B cell (primary cell): ENCODE data around the gene NIPAL3. TPM values are rescaled to one million over a fixed set of nuclear protein-coding genes. Genes with fewer than 3 reads are reported as not detected.

Source experiments
- ATAC-seq: fragments of 200-7000 bp; cut with Tn5 transposase; one replicate; pipeline ENCODE4 v1.10.0; 2021; ENCODE audit warnings: low read depth, mild to moderate bottlenecking, moderate number of reproducible peaks, moderate library complexity
- CTCF ChIA-PET: fragments of 350-600 bp; sonication (Branson Sonifier 250); formaldehyde crosslinking; loops from one replicate; lab custom pipeline; 2021; ENCODE audit warnings: antibody characterized with exemption, inconsistent platforms; lab: Charles Lee
- POLR2A ChIA-PET: fragments of 350-600 bp; sonication (Branson Sonifier 250); formaldehyde crosslinking; loops from one replicate; lab custom pipeline; 2021; ENCODE audit warnings: antibody characterized with exemption; lab: Charles Lee
- DNase-seq: peaks from one replicate; pipeline ENCODE4 v3.0.0; 2013
- H2AFZ ChIP-seq: 2 replicates; pipeline ENCODE4 v1.6.1; 2012; ENCODE audit warnings: mild to moderate bottlenecking, low read depth, low read length; ENCODE audit not compliant: insufficient read depth, poor library complexity, severe bottlenecking
- H3K27ac ChIP-seq, 2 donors: 1 replicate in 1 of 2; 2 replicates in 1 of 2; pipeline ENCODE4 v1.5.1; 2012 to 2013; ENCODE audit warnings: low read length in 2 of 2, mild to moderate bottlenecking in 2 of 2, moderate library complexity in 1 of 2
- H3K27me3 ChIP-seq, 4 experiments: fragments of 200-600 bp in 1 of 4; sonication (generic) in 1 of 4; replicated peaks in 1 of 4; 1 replicate in 2 of 4; 2 replicates in 2 of 4; pipeline versions ENCODE4 v1.6.1 to v1.7.0; 2013 to 2016; ENCODE audit warnings: low read length in 3 of 4, mild to moderate bottlenecking in 2 of 4, mixed read lengths in 1 of 4, moderate library complexity in 1 of 4; ENCODE audit not compliant: insufficient read depth in 4 of 4, control insufficient read depth in 3 of 4; ENCODE audit errors: control extremely low read depth in 1 of 4
- H3K36me3 ChIP-seq, 2 experiments: replicated peaks in 1 of 2; 1 replicate in 1 of 2; 2 replicates in 1 of 2; pipeline versions ENCODE4 v1.6.1 to v1.7.1; 2013; ENCODE audit warnings: low read length in 1 of 2; ENCODE audit not compliant: insufficient read depth in 2 of 2, control insufficient read depth in 1 of 2; ENCODE audit errors: control extremely low read depth in 1 of 2, extremely low read depth in 1 of 2
- H3K4me1 ChIP-seq, 2 donors: fragments of 200-600 bp in 1 of 2; sonication (generic) in 1 of 2; 1 replicate in 1 of 2; 2 replicates in 1 of 2; pipeline versions ENCODE4 v1.5.1 to v1.6.1; 2013 to 2017; ENCODE audit warnings: low read length in 2 of 2; ENCODE audit not compliant: control insufficient read depth in 2 of 2, insufficient read depth in 2 of 2
- H3K4me2 ChIP-seq: replicated peaks from 2 replicates; pipeline ENCODE3; 2012; ENCODE audit warnings: mild to moderate bottlenecking, low read depth, low read length; ENCODE audit not compliant: poor library complexity, severe bottlenecking
- H3K4me3 ChIP-seq, 5 experiments: fragments of 200-600 bp in 1 of 5; sonication (generic) in 1 of 5; 1 replicate in 3 of 5; 2 replicates in 2 of 5; pipeline versions ENCODE4 v1.5.1 to v1.7.0; 2011 to 2016; ENCODE audit warnings: low read length in 4 of 5, mild to moderate bottlenecking in 4 of 5, low read depth in 2 of 5, control low read depth in 1 of 5, moderate library complexity in 1 of 5; ENCODE audit not compliant: insufficient read depth in 1 of 5; ENCODE audit errors: control extremely low read depth in 1 of 5, extremely low read depth in 1 of 5
- H3K79me2 ChIP-seq: fragments of 200-600 bp; sonication (generic); one replicate; pipeline ENCODE4 v1.6.0; 2016; ENCODE audit warnings: low read length; ENCODE audit not compliant: control insufficient read depth, insufficient read depth
- H3K9ac ChIP-seq: fragments of 200-600 bp; sonication (generic); 2 replicates; pipeline ENCODE4 v1.6.1; 2017; ENCODE audit warnings: mild to moderate bottlenecking, low read length, moderate library complexity
- H3K9me3 ChIP-seq, 3 donors: one replicate each; pipeline versions ENCODE4 v1.6.1 to v1.7.1; 2013; ENCODE audit warnings: low read length in 2 of 3; ENCODE audit not compliant: control insufficient read depth in 2 of 3, insufficient read depth in 1 of 3; ENCODE audit errors: control extremely low read depth in 1 of 3
- H4K20me1 ChIP-seq: 2 replicates; pipeline ENCODE4 v1.6.0; 2012; ENCODE audit warnings: mild to moderate bottlenecking, low read length; ENCODE audit not compliant: insufficient read depth, control insufficient read depth, poor library complexity, severe bottlenecking
- H3K27ac Mint-ChIP-seq: one replicate; pipeline ENCODE4 v1.8.0; 2021; ENCODE audit warnings: mixed read lengths
- H3K27me3 Mint-ChIP-seq: one replicate; pipeline ENCODE4 v1.8.0; 2021; ENCODE audit warnings: mixed read lengths
- H3K4me1 Mint-ChIP-seq: one replicate; pipeline ENCODE4 v1.8.0; 2021; ENCODE audit warnings: mixed read lengths
- H3K4me3 Mint-ChIP-seq: one replicate; pipeline ENCODE4 v1.8.0; 2021; ENCODE audit warnings: mixed read lengths
- H3K9me3 Mint-ChIP-seq: one replicate; pipeline ENCODE4 v1.8.0; 2022; ENCODE audit warnings: mixed read lengths; ENCODE audit not compliant: insufficient read depth
- EZH2 ChIP-seq: IDR thresholded peaks from 2 replicates; pipeline ENCODE4 v1.6.1; 2012; ENCODE audit warnings: borderline replicate concordance, low read depth, mild to moderate bottlenecking, moderate library complexity, low read length; ENCODE audit not compliant: insufficient read depth, poor library complexity, severe bottlenecking
- WGBS: methylation state at CpG from one replicate; pipeline ENCODE4 v1.1.5; 2013; ENCODE audit warnings: missing lambda C conversion rate; ENCODE audit not compliant: insufficient coverage; 5-methylcytosine and 5-hydroxymethylcytosine counted together
- intact Hi-C: fragments of 100-400 bp; cut with micrococcal nuclease; formaldehyde crosslinking; loops from one replicate; pipeline ENCODE4 v1.10.0; 2022
- polyA plus RNA-seq: library from polyadenylated mRNA; depleted of rRNA; stranded (reverse); fragments of >200 nt; gene quantifications from 2 replicates; pipeline ENCODE4 v1.2.3, GENCODE V29; 2012
- total RNA-seq, 2 donors: library from RNA; stranded (reverse); fragments of 120-200 nt in 1 of 2; gene quantifications; 1 replicate in 1 of 2; 2 replicates in 1 of 2; pipeline versions ENCODE4 v1.2.3 to v1.2.4, GENCODE V29; 2013 to 2022
- TF ChIP-seq, protein P1 (sequence below): fragments of 200-600 bp; IDR thresholded peaks from one replicate; pipeline ENCODE4 v1.8.0; 2022; ENCODE audit warnings: antibody characterized with exemption, mild to moderate bottlenecking

The NIPAL3 gene
- total and polyA plus RNA-seq, 2 donors (not counting 1 experiment from before 2014, with no cell fraction given) = 23.8 to 31.6 TPM

DNA sequence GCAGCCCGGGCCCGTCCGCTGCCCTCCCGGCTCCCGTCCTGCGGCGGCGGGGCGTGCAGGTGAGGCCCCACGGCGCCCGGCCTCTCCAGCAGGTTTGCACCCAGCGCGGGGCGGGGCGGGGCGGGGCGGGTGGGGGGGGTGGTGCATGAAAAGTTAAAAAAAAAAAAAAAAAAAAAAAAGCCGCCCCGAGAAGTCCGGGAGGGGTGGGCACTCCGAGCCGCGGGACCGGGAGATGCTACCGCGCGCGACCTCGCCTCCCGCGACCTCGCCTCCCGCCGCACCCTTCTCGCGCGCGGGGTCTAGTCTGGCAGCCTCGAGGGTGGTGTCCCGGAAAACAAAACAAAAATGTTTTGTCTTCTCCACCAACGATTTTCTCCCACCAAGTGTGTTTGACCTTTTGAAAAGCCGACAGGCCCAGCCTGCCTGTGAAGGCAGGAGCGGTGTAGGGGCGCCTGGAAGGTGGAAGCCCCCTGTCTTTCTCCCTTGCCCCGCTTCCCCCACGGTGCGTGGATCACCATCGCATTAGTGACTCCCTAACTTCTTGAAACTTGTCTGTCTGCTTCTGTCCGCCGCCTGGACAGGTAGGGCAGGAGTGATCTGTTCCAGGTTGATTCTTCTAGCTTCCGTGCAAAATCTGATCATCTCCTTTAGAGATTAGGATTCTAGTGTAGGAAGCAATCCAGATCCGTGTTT, 87.6 kb downstream of the NIPAL3 start:
- Mint-ChIP-seq H3K9me3 (no peaks in the 10 kb centered on the region), H3K27ac (peak overlapping the region; percentile 96), H3K27me3 (no peaks in the 10 kb centered on the region), H3K4me3 (peak overlapping the region; percentile 97), H3K4me1 (peaks cover 58% of the 10 kb centered on the region)
- Histone ChIP-seq H3K79me2 (peaks cover 50% of the 10 kb centered on the region), H3K27me3 (no peaks in the 10 kb centered on the region), H3K4me2 (peak overlapping the region; percentile 85), H3K4me1 (peaks cover 43 to 46% of the 10 kb centered on the region in 2 donors), H4K20me1 (no peaks in the 10 kb centered on the region), H3K36me3 (no peaks in the 10 kb centered on the region), H3K9ac (peak overlapping the region; percentile 76), H3K27ac (peak overlapping the region; percentile 12 to 71), H2AFZ (peak overlapping the region; percentile 81), H3K9me3 (no peaks in the 10 kb centered on the region), H3K4me3 (peak overlapping the region; percentile 26 to 92 (median 83))
- peak; percentile 44 for ATAC-seq
- DNase-seq = no peak
- ChIA-PET CTCF (interaction anchor here (1.0 to 5.3 kb wide), 13 partner anchors 9 to 304 kb away, joined by 3 to 32 read pairs (median 5); partner anchors contain the start of genes NIPAL3 and STPG1), POLR2A (interaction anchor here (1.2 to 1.5 kb wide), 4 partner anchors 22 to 111 kb away, joined by 3 to 5 read pairs (median 4); no protein-coding TSS in a partner anchor)
- intact Hi-C loops = loop anchor here (2.0 kb wide), 4 partner anchors 22 to 544 kb away; partner anchors contain the start of genes PNRC2 and SRRM1
- 1% methylated on average over 25 of the region's 53 CpGs for WGBS
- TF ChIP-seq EZH2 = no peak
- TF ChIP-seq, protein P1, sequence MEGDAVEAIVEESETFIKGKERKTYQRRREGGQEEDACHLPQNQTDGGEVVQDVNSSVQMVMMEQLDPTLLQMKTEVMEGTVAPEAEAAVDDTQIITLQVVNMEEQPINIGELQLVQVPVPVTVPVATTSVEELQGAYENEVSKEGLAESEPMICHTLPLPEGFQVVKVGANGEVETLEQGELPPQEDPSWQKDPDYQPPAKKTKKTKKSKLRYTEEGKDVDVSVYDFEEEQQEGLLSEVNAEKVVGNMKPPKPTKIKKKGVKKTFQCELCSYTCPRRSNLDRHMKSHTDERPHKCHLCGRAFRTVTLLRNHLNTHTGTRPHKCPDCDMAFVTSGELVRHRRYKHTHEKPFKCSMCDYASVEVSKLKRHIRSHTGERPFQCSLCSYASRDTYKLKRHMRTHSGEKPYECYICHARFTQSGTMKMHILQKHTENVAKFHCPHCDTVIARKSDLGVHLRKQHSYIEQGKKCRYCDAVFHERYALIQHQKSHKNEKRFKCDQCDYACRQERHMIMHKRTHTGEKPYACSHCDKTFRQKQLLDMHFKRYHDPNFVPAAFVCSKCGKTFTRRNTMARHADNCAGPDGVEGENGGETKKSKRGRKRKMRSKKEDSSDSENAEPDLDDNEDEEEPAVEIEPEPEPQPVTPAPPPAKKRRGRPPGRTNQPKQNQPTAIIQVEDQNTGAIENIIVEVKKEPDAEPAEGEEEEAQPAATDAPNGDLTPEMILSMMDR = no peak
